Activated T-helper 2 cell treated with anti-CD3 and anti-CD28 coated beads, Interferon-gamma antibody, Interleukin-2, Interleukin-4, amounts not matched to agents 10 μg/mL and 5 μg/mL and 100 μg/mL, durations not matched to agents 14 hours and 24 hours and 36 hours (primary cell): ENCODE data around the gene IFNA10. TPM values are rescaled to one million over a fixed set of nuclear protein-coding genes. Genes with fewer than 3 reads are reported as not detected.
"Not testable (repeated sequence)": the region's sequence is repeated elsewhere in the genome, so short reads cannot be mapped to it uniquely, and the experiment has no call there.

Experiments
- DNase-seq: peaks from one replicate; pipeline ENCODE4 v3.0.0; 2021; ENCODE audit warnings: low spot score
- H3K27ac Mint-ChIP-seq: one replicate; pipeline ENCODE4 v1.8.0; 2021; ENCODE audit warnings: mixed read lengths
- H3K27me3 Mint-ChIP-seq: one replicate; pipeline ENCODE4 v1.8.0; 2021; ENCODE audit warnings: low read depth, mixed read lengths
- H3K36me3 Mint-ChIP-seq: one replicate; pipeline ENCODE4 v1.8.0; 2021; ENCODE audit warnings: low read depth, mixed read lengths
- H3K4me1 Mint-ChIP-seq: one replicate; pipeline ENCODE4 v1.8.0; 2021; ENCODE audit warnings: low read depth, mixed read lengths
- H3K4me3 Mint-ChIP-seq: one replicate; pipeline ENCODE4 v1.8.0; 2021; ENCODE audit warnings: low read depth, mild to moderate bottlenecking, moderate library complexity, mixed read lengths
- H3K9me3 Mint-ChIP-seq: one replicate; pipeline ENCODE4 v1.8.0; 2021; ENCODE audit warnings: mixed read lengths
- intact Hi-C: fragments of 100-400 bp; cut with micrococcal nuclease; formaldehyde crosslinking; loops from one replicate; pipeline ENCODE4 v1.15.1; 2023
- total RNA-seq: library from RNA; stranded (reverse); gene quantifications from 2 replicates; pipeline ENCODE4 v1.2.3, GENCODE V29; 2022

The IFNA10 gene
- total RNA-seq, 1 donor from 2014 or later = not detected

DNA sequence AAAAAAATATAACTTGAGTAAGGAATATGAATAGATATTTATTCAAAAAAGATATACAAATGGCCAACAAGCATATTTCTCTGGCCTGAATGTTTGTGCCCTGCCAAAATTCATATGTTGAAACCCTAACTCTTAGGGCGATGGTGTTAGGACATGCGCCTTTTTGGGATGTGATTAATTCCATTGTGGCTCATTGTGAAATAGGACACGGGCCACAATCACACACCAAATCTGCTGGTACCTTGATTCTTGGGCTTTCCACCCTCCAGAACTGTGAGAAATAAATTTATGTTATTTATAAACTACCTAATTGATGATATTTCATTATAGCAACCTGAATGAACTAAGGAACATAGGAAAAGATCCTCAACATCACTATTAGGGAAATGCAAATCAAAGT, 34.8 kb downstream of the IFNA10 start:
- intact Hi-C loops = no loop called here
- Mint-ChIP-seq H3K4me3 (no peak overlapping the region), H3K4me1 (peaks cover 5% of the 10 kb centered on the region), H3K27me3 (peaks cover 60% of the 10 kb centered on the region), H3K36me3 (no peaks in the 10 kb centered on the region), H3K27ac (no peak overlapping the region), H3K9me3 (no peaks in the 10 kb centered on the region)
- no peak for DNase-seq

DNA sequence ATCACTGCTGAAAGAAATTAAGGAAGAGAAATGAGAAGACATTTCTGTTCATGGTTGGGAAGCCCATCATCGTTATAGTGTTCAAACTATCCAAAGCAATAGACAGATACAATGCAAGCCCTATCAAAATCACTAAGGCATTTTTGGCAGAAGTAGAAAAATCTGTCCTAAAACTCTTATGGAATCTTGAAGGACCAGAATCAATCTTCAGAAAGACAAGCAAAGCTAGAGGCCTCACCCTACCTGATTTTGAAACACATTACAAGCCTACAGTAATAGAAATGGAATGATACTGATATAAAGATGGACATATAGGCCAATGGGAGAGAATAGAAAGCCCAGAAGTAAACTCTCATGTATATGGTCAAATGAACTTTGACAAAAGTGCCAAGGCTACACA, 35.6 kb downstream of the IFNA10 start:
- Mint-ChIP-seq H3K36me3 (no peaks in the 10 kb centered on the region), H3K4me3 (no peak overlapping the region)

GRCh38 chr9:21166560-21166959, 40.4 kb downstream of the IFNA10 start, which contains the start of gene IFNA21:
Gene IFNA21 (minus strand): TSS chr9:21166660. CDS start chr9:21166612, 48 bp downstream.
- intact Hi-C loops, DNase-seq: not testable (repeated sequence)

More for the DNA sequence above, 35.6 kb downstream of the IFNA10 start:
- Mint-ChIP-seq H3K4me1 (peaks cover 5% of the 10 kb centered on the region), H3K9me3 (no peaks in the 10 kb centered on the region), H3K27me3 (peaks cover 60% of the 10 kb centered on the region), H3K27ac (no peak overlapping the region)
- intact Hi-C loops = no loop called here
- DNase-seq = no peak

GRCh38 chr9:21165516-21165915, 41.4 kb downstream of the IFNA10 start:
- Mint-ChIP-seq H3K36me3 (peaks cover 3% of the 10 kb centered on the region), H3K27ac (no peak overlapping the region), H3K4me3 (no peak overlapping the region)

More at GRCh38 chr9:21166560-21166959, 40.4 kb downstream of the IFNA10 start, which contains the start of gene IFNA21:
- not testable (repeated sequence) for H3K9me3 Mint-ChIP-seq, H3K36me3 Mint-ChIP-seq, H3K4me3 Mint-ChIP-seq, H3K27ac Mint-ChIP-seq, H3K4me1 Mint-ChIP-seq
- H3K27me3 Mint-ChIP-seq = peaks cover 40% of the 10 kb centered on the region

DNA sequence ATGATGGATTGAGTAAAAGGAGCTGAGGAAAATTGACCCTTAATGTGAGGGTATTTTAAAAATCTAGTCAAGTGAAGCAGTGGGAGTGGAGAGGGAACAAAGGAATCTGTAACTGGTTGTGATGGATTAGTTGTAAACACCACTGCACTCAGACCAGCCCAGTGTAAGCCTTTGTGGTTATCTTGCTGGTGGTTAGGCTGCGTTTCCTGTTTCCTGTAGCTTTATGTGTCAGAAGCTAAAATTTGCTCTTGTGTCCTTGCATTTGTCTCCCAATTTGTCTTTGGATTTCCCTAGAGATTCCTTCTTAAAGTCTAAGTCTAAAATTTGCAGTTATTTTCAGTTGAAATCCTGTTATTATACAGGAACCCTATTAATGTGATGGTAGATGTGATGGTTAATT, 46.8 kb downstream of the IFNA10 start:
- H3K9me3 Mint-ChIP-seq = peaks cover 27% of the 10 kb centered on the region
- H3K27ac Mint-ChIP-seq = no peak overlapping the region
- peak; percentile 34 for DNase-seq

More at GRCh38 chr9:21165516-21165915, 41.4 kb downstream of the IFNA10 start:
- peaks cover 30% of the 10 kb centered on the region for H3K27me3 Mint-ChIP-seq
- intact Hi-C loops = no loop called here
- DNase-seq = no peak
- peaks cover 10% of the 10 kb centered on the region for H3K9me3 Mint-ChIP-seq
- peaks cover 15% of the 10 kb centered on the region for H3K4me1 Mint-ChIP-seq

More for the DNA sequence above, 46.8 kb downstream of the IFNA10 start:
- H3K27me3 Mint-ChIP-seq = peaks cover 2% of the 10 kb centered on the region
- intact Hi-C loops = no loop called here
- H3K4me1 Mint-ChIP-seq = peaks cover 40% of the 10 kb centered on the region
- peaks cover 14% of the 10 kb centered on the region for H3K36me3 Mint-ChIP-seq
- H3K4me3 Mint-ChIP-seq = peak overlapping the region; percentile 49

Other genes with a start within 250 kb of the IFNA10 start
- gene HACD4, start 175.5 kb downstream of the IFNA10 start, total RNA-seq = 2.2 and 2.4 TPM in 2 replicates
- gene IFNB1, start 129.2 kb downstream of the IFNA10 start, total RNA-seq = not detected in 2 replicates
- not detected in 2 replicates for gene IFNW1, start 65.3 kb downstream of the IFNA10 start, total RNA-seq
- not detected in 2 replicates for gene IFNA21, start 40.5 kb downstream of the IFNA10 start, total RNA-seq
- not detected in 2 replicates for gene IFNA4, start 19.6 kb downstream of the IFNA10 start, total RNA-seq
- gene IFNA7, start 4.9 kb downstream of the IFNA10 start, total RNA-seq = not detected in 2 replicates
- not detected in 2 replicates for gene IFNA16, start 10.2 kb upstream of the IFNA10 start, total RNA-seq
- gene IFNA17, start 21.1 kb upstream of the IFNA10 start, total RNA-seq = not detected in 2 replicates
- gene IFNA14, start 32.9 kb upstream of the IFNA10 start, total RNA-seq = not detected in 2 replicates
- not detected in 2 replicates for gene IFNA5, start 98.2 kb upstream of the IFNA10 start, total RNA-seq
- 14.3 and 15.8 TPM in 2 replicates for gene KLHL9, start 128.3 kb upstream of the IFNA10 start, total RNA-seq
- not detected in 2 replicates for gene IFNA6, start 143.7 kb upstream of the IFNA10 start, total RNA-seq
- gene IFNA13, start 160.9 kb upstream of the IFNA10 start, total RNA-seq = not detected in 2 replicates
- not detected in 2 replicates for gene IFNA2, start 178.3 kb upstream of the IFNA10 start, total RNA-seq
- not detected in 2 replicates for gene IFNA8, start 202.0 kb upstream of the IFNA10 start, total RNA-seq
- gene IFNA1, start 233.3 kb upstream of the IFNA10 start, total RNA-seq = not detected in 2 replicates